Measurements from ENCODE around the gene ZNF780B.
"Not testable (repeated sequence)": the region's sequence is repeated elsewhere in the genome, so short reads cannot be mapped to it uniquely, and the experiment has no call there.

The ZNF780B gene

DNA sequence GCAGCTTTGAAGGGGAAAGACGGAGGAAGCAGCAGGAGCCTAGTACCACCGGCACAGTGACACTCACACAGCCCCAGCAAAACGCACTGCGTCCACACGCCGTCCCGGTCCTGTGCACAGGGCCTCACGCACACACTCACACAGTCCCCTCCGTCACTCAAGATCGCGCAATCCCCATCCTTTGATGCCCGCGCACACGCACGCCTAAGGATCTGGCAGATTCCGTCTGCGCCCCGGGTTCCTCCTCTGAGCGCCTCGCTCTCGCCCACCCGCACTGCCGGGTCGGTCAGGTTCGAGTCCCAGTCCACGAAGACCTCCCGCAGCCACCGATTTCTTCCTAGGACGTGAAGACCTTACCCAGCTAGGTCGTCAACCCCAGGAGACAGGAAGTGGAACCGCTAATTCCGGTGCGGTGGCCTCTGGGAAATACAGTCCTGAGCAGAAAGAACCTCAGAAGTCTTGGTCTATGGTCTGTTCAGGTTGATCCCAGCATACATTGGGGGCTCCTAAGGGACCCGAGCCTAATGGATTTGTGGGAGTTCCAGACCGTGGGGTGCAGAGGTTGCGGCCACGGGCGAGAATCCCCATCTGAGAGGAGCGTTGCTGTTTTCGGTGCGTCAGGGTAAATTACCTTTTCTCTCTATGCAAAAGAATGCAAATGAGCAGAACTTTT is at the start of gene ZNF780B:
ZNF780B (minus strand) TSS at position 400 of the 673 bp plus-strand sequence. CDS start 5,899 bp downstream, outside the sequence.
- DNase-seq (ENCODE audit: low read depth), result peak; percentile 64

DNA sequence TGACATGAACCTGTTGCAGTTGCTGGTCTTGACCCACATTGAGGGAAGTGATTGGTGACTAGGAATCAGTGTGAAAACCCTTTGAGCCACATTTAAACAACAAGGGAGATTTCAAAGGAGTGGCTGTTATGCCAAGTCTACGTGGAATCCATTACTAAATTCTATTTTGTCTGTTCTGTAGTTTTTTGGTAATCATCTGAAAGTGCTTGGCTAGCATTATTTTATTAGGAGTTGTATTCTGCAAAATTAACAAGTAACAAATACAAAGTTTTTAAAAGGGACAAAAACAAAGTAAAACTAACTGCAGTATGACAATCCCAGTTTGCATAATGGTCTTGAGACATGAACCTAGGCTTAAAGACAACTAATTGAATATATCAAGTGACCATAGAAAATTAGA is 48.7 kb upstream of the ZNF780B start:
- DNase-seq (ENCODE audit: low read depth), result no peak

DNA sequence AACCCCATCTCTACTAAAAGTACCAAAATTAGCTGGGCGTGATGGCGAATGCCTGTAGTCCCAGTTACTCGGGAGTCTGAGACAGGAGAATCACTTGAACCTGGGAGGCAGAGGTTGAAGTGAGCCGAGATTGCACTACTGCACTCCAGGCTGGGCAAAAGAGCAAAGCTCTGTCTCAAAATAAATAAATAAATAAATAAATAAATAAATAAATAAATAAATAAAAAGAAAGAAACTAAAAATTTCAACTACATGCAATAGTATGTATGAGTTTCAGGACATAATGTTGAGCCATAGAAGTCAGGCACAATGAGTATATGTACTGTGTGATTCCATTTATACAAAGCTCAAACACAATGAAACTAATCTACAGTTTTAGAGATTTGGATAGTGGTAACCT is 47.6 kb upstream of the ZNF780B start:
- DNase-seq (ENCODE audit: low read depth), result no peak

DNA sequence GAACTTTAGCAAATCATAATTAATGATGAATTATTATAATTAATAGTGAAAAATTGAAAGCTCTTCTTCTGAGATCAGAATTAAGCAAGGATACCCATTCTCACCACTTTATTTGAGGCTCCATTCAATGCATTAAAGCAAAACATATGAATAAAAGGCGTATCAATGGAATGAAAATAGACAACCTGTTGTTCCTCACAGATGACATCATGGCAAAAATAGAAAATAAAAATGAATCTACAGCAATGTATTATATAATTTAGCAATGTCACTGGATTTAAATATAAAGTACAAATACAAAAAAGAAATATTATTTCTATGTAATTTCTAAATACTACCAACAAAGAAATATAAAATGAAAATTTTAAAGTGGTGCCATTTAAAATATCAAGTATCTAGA is 45.8 kb upstream of the ZNF780B start:
- no peak for DNase-seq (ENCODE audit: low read depth)

DNA sequence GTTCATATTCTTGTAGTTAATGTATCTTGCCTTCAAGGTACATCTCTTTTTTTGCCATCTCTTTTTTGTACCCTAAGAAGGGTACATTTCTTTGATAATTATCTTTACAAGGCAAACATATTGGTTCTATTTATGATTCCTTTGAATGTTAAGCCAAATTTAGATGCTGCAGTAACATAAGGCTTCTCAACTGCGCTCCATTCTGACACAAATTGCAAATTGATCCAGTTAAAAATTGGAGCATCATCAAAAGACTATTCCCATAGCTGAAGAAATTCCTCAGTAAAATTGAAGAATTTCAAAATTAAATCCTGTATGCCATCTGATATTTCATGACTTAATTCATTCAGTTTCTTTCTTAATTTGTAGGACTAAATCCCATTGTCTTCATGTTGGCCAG is 37.4 kb upstream of the ZNF780B start:
- DNase-seq (ENCODE audit: low read depth), result no peak

DNA sequence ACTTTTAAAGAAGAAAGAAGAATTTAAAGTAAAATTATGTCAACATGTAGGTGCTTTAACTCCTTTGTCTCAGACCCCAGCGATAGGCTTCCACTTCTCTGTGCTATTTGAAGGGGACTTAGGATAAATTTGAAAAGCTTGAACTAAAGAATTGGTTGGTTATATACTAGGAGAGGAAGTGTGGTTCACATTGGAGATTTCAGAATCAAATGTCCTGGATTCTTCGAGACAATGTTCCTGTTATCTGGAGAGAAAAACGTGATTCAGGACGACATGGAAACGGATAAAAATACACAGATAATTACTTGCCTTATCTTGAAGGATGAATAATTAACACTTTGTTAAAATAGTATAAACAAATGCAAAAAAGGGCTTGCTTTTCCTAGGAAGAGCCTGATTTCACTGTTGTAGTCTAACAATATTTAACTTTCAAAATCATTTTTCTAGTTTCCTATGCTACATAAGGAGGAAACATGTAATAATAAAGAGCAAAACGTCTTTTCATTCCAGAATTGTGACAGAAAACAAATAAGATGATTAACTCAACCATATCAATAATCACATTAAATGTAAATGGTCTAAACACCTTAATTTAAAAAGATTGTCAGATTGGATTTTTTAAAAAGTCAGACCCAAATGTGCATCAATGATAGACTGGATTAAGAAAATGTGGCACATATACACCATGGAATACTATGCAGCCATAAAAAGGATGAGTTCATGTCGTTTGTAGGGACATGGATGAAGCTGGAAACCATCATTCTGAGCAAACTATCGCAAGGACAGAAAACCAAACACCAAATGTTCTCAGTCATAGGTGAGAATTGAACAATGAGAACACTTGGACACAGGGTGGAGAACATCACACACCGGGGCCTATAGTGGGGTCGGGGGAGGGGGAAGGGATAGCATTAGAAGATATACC is 35.4 kb upstream of the ZNF780B start:
- no peak for DNase-seq (ENCODE audit: low read depth)

DNA sequence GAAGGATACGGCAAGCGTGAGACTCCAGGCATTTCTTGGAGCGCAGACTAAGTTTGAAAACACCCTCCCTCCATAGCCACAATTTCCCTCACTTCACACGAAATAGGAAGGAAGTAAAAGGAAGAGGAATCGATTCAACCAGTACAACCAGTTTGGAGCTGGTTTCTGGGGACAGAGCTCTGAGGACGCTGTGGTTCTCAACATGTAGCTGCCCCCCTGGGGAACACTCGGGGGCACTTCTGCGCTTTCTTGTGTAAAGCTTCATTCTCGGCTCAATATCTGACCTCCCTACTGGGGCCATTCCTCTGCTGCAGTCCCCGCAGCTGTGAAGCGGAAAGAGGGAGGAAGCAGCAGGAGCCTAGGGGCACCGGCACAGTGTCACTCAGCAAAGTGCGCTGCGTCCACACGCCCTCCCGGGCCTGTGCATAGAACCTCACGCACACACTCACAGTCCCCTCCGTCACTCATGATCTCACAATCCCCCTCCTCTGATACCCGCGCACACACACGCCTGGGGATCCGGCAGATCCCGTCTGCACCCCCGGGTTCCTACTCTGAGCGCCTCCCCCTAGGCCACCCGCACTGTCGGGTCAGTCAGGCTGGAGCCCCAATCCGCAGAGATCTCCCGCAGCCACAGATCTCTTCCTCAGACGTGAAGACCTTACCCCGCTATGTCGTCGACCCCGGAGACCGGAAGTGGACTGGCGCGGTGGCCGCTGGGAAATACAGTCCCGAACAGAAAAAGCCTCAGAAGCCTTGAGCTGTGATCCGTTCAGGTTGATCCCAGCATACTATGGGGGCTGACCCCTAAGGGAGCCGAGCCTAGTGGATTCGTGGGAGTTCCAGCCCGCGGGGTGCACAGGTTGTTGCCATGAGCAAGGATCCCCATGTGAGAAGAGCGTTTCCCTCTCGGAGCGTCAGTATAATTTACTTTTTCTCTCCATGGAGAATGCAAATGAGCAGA is 34.5 kb upstream of the ZNF780B start, which contains the start of gene ZNF780A:
ZNF780A (minus strand) TSS at position 703 of the 964 bp plus-strand sequence. CDS start 6,190 bp downstream, outside the sequence.
- DNase-seq (ENCODE audit: low read depth), result peak; percentile 72

DNA sequence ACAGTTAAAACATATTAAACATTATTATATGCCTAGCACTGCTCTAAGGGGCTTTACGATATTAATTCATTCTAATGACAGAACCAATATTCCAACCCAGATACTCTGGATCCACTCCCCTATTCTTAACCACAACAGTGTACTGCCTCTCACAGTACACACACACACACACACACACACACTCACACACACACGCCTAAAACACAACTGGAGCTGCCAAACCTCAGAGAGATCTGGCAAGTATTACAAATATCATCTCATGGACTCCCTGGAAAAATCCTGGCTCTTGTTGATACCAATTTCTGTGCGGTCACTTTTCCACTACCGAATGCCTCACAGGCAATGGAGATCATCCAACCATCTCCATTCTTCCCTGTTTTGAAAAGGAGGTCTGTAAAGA is 33.4 kb upstream of the ZNF780B start:
- peak; percentile 3 for DNase-seq (ENCODE audit: low read depth)

DNA sequence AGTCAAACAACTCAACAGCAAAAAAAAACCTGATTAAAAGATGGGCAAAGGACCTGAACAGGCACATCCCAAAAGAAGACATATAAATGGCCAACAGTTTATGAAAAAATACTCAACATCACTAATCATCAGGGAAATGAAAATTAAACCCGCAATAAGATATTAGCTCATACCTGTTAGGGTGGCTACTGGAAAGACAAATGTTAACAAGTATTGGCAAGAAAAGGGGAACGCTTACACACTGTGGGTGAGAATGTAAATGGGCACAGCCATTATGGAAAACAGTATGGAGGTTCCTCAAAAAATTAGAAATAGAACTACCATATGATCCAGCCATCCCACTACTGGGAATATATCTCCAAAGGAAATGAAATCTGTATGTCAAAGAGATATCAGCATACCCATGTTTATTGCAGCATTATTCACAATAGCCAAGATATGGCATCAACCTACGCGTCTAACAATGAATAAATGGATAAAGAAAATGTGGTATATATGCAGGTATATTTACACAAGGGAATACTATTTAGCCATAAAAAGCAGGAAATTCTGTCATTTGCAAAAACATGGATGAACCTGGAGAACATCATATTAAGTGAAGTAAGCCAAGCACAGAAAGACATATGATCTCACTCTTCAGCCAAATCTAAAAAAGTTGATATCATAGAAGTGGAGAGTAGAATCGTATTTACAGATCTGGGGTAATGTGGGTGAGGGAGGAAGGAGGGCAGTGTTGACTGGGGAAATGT is 32.4 kb upstream of the ZNF780B start:
- DNase-seq (ENCODE audit: low read depth), result no peak

DNA sequence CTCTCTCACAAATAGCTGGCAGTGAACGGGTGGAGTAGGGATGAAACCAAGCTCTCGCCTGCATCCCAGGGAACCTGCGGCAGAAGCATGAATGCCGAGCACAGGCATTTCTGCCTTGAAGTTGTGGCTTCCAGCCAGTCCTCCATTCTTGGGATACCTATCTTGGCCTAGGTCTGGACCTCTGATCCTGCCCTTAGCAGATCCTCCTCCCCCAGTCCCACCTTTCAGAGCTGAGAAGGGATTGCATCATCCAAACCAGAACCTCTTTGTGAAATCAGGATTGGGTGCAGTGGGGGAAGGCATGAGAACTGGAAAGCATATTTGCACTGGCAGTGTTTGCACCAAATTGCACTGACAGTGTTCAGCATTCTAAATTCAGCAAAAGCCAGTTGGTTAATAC is 28.9 kb upstream of the ZNF780B start:
- no peak for DNase-seq (ENCODE audit: low read depth)

DNA sequence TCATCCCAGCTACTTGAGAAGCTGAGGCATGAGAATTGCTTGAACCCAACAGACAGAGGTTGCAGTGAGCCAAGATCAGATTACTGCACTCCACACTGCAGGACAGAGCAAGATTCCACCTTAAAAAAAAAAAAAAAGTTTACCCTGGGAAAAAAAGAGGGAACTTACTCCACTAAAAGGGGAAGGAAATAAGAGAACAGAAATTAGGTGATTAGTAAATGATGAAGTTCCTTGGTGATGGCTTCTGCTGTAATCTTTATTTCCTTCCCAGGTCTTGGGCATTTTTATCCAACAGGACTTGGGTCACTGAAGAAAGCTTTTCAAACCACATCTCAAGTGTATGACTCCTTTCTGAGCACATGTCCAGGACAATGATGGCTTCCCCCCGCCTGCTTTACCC is 25.4 kb upstream of the ZNF780B start:
- DNase-seq (ENCODE audit: low read depth), result no peak

DNA sequence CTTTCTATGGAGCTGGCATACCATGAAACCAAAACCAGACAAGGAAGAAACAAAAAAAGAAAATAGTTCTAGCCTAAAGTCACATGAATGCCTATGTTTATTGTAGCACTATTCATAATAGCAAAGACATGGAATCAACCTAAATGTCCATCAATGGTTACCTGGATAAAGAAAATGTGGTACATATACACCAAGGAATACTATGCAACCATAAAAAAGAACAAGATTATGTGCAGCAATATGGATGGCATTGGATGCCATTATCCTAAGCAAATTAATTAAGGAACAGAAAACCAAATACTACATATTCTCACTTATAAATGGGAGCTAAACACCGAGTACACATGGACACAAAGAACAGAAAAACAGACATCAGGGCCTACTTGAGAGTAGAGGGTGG is 24.3 kb upstream of the ZNF780B start:
- DNase-seq (ENCODE audit: low read depth), result no peak

DNA sequence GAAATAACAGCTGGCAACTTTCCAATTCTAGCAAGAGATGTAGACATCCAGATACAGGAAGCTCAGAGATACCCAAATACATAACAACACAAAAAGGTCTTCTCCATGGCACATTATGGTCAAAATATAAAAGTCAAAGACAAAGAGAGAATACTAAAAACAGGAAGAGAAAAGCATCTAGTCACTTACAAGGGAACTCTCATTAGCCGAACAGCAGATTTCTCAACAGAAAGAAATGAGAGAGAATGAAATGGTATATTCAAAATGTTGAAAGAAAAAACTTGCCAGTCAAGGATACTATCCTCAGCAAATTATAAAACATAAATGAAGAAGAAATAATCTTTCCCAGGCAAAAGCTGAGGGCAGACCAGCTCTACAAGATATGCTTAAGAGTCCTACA is 22.3 kb upstream of the ZNF780B start:
- DNase-seq (ENCODE audit: low read depth), result no peak

DNA sequence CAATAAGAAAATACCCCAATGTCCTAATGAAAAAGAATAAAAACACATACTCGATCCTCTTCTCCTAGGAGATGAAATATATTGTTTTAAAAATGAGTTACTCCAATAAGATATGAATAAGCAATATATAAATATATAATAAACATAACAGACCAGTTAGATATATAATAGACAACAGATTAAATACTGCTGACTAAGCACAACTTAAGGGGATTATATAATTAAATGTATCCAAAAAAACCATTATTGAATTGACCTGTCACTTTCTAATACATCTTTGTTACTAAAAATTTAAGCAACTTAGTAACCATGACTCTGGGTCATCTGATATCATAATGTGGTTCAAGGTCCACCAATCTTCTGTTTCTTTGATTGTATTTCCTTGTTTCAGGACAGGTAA is 14.0 kb upstream of the ZNF780B start:
- no peak for DNase-seq (ENCODE audit: low read depth)

DNA sequence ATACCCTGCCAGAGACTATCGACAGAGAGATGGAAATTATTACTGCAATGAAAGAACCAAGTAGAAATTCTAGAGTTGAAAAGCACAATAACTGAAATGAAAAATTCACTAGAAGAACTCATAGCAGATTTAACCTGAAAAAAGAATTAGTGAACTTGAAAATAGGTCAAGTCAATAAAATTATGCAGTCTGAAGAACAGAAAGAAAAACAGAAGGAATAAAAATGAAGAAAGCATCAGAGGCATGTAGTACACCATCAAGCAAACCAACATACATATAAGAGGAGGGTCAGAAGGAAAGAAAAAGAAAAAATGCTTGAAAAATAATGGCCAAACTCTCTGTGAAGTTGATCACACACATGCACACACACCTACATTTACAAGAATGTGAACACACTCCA is 3.6 kb upstream of the ZNF780B start:
- DNase-seq (ENCODE audit: low read depth), result no peak

DNA sequence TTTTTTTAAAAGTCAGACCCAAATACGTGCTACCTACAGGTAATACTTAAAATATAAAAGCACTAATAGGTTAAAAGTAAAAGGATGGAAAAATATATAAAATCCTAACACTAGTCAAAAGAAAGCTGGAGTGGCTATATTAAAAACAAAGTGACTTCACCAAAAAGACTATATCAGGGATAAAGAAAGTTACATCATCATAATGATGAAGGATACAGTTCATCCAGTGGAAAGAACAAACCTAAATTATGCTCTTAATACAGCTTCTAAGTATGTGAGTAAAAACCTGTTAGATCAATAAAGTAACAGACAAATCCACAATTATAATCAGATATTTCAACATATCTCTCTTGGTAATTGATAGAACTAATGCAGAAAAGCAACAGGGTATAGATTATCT is 1.1 kb upstream of the ZNF780B start:
- DNase-seq (ENCODE audit: low read depth), result no peak

DNA sequence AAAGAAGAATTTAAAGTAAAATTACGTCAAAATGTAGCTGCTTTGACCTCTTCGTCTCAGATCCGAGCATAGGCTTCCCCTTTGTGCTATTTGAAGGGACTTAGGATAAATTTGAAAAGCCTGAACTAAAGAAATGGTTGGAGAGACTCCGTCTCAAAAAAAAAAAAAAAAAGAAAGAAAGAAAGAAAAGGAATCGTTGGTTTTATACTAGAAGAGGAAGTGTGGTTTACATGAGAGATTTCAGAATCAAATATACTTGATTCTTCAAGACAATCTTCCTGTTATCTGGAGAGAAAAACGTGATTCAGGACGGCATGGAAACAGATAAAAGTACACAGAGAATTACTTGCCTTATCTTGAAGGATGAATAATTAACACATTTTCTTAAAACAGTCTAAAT is 474 bp upstream of the ZNF780B start:
- no peak for DNase-seq (ENCODE audit: low read depth)

DNA sequence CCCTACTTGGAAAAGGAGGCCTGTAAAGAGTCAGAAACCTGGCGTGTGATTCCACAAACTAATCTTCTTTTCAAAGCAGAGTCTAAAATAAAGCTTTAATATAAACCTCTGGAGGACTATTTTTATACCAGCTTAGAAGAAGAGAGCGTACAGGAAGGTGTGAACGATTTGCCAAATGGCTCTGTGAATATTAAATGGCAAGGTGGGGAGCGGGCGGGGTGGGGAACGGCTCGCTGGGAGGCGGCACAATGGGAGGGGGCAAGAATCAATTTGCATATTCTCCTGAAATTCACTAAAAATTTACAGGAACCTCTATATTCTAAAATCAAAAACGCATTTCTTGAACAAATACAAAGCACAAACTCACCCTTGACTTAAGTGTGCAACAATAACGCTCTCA is 982 bp downstream of the ZNF780B start:
- no peak for DNase-seq (ENCODE audit: low read depth)

DNA sequence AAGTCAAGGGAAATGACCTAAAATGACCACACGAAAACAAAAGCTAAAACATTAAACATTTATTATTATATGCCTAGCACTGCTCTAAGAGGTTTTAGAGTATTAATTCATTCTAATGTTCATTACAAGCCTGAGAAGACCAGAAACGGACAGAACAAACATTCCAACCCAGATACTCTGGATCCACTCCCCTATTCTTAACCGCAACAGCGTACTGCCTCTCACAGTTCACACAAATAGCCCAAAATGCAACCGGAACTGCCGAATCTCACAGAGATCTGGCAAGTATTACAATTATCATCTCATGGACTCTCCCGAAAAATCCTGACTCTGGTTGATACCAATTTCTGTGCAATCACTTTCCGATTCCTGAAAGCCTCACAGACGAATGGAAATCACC is 1.4 kb downstream of the ZNF780B start:
- no peak for DNase-seq (ENCODE audit: low read depth)

DNA sequence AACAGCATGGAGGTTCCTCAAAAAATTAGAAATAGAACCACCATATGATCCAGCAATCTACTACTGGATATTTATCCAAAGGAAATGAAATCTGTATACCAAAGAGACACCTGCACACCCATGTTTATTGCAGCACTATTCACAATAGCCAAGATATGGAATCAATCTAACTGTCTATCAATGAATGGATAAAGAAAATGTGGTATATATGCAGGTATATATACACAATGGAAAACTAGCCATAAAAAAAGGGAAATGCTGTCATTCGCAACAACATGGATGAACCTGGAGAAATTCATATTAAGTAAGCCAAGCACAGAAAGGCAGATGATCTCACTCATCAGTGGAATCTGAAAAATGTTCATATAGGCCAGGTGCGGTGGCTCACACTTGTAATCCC is 2.5 kb downstream of the ZNF780B start:
- no peak for DNase-seq (ENCODE audit: low read depth)

DNA sequence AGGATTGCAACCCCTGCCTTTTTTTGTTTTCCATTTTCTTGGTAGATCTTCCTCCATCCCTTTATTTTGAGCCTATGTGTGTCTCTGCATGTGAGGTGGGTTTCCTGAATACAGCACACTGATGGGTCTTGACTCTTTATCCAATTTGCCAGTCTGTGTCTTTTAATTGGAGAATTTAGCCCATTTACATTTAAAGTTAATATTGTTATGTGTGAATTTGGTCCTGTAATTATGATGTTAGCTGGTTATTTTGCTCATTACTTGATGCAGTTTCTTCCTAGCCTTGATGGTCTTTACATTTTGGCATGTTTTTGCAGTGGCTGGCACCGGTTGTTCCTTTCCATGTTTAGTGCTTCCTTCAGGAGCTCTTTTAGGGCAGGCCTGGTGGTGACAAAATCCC is 14.3 kb downstream of the ZNF780B start:
- not testable (repeated sequence) for DNase-seq (ENCODE audit: low read depth)

All from ELR (cell line).